ENCODE measurements around the gene CD46.
A peak's percentile ranks its signal among the peaks of the same experiment; 100 is the strongest.
"Not testable (repeated sequence)": the region's sequence is repeated elsewhere in the genome, so short reads cannot be mapped to it uniquely, and the experiment has no call there.

CD46 gene

DNA sequence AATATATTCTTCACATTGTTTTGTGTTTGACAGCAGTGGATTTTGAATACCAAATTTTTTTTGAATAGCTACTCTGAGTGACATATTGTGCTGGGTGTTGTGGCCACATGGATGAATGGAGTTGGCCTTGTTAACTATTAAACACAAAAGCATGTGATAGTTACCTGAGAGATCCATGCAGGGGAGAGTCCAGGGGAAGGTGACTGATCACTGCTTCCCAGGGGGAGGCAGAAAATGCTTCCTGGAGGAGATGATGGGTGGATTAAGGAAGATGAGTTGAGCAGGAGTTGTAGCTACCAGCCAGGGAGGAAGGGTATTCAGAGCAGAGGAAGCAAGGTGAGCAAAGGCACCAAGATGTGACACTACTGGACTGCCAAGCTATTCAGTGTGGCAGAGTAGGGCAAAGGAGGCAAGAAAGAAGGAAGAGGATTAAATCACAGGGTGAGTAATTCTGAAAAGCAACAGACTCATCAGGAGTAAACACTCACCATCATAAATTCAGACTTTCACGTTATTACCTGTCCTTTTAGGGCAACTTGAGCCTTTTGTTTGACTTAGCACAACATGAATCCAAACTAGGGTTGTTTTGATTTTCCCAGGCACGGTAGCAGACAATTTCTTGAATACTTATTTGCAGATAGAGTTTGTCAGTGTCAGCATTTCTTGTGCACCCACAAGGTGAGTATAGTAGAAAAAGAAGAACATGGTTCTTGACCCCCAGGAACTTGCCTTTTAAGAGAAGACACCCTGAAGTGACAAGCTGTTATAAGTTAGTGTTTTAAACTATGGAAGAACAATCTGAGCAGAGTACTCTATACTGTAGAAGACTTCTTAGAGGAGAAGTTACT is 4.2 kb downstream of the CD46 start:
- peak overlapping the region; percentile 98 for H3K27ac ChIP-seq
- TF ChIP-seq, protein P1, sequence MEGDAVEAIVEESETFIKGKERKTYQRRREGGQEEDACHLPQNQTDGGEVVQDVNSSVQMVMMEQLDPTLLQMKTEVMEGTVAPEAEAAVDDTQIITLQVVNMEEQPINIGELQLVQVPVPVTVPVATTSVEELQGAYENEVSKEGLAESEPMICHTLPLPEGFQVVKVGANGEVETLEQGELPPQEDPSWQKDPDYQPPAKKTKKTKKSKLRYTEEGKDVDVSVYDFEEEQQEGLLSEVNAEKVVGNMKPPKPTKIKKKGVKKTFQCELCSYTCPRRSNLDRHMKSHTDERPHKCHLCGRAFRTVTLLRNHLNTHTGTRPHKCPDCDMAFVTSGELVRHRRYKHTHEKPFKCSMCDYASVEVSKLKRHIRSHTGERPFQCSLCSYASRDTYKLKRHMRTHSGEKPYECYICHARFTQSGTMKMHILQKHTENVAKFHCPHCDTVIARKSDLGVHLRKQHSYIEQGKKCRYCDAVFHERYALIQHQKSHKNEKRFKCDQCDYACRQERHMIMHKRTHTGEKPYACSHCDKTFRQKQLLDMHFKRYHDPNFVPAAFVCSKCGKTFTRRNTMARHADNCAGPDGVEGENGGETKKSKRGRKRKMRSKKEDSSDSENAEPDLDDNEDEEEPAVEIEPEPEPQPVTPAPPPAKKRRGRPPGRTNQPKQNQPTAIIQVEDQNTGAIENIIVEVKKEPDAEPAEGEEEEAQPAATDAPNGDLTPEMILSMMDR (conservative IDR thresholded peaks at IDR 0.05): no peak

DNA sequence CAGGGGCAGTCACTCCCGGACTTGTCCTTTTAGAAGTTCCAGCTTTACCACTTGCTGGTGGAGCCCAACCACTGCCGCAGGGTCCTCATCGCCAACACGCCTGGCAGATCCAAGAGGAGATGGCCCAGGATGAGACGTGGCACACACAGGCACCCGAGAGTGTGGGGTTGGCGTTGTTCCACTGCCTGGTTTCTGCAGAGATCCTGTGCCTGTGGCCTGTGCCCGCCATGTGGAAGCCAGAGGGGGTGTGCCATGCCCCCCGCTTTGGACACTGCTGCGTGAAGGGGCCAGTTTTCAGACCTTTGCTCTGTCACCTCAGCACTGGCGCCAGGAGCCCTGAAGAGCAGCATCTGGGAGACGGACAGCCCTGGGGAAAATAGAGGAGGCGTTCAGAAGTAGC is 10.8 kb downstream of the CD46 start:
- no peak overlapping the region for H3K27ac ChIP-seq

GRCh38 chr1:207763091-207763490 is 11.2 kb downstream of the CD46 start:
- no peak overlapping the region for H3K27ac ChIP-seq
- TF ChIP-seq, protein P1 (conservative IDR thresholded peaks at IDR 0.05): no peak

More for the DNA sequence above, 10.8 kb downstream of the CD46 start:
- TF ChIP-seq, protein P1 (conservative IDR thresholded peaks at IDR 0.05): no peak

DNA sequence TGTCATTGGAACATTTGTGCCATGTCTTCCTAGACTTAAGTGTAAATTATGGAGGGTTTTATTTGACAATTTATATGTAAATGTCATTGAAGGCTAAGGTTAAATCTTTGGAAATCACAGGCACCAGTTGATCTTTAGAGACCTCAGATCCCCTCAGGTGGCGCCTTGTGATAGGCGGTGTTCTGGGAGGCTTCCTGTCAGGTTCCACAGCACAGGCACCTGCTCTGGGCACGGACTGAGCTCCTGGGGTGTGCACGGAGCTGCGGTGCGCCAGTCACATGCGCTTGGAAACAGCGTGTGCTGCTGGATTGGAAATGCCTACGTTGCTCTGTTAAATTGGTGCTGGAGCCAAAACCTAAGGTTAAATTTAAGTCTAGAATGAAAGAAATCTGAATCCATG is 12.1 kb downstream of the CD46 start:
- H3K27ac ChIP-seq: no peak overlapping the region
- TF ChIP-seq, protein P1 (conservative IDR thresholded peaks at IDR 0.05): no peak

DNA sequence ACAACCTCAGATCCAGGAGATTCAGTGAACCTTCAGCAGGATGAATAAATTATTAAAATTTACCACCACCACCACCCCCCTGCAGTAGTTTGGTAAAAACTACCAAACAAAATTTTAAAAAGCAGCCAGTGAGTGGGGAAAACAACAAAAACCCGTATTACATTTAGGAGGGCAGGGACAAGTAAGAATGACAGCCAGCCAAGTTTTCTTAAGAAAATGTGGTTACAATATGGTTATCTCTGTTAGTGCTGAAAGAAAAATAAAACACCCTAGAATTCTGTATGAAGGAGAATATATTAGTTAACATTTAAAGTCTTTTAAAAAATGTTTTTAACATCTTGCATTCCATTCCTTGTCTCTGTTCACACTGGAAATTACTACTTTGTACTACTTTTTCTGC is 14.7 kb downstream of the CD46 start:
- H3K27ac ChIP-seq: no peak overlapping the region
- TF ChIP-seq, protein P1 (conservative IDR thresholded peaks at IDR 0.05): no peak

DNA sequence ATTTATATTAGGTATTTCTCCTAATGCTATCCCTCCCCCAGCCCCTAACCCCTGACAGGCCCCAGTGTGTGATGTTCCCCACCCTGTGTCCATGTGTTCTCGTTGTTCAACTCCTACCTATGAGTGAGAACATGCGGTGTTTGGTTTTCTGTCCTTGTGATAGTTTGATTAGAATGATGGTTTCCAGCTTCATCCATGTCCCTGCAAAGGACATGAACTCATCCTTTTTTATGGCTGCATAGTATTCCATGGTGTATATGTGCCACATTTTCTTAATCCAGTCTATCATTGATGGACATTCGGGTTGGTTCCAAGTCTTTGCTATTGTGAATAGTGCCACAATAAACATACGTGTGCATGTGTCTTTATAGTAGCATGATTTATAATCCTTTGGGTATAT is 18.7 kb downstream of the CD46 start:
- not testable (repeated sequence) for H3K27ac ChIP-seq

DNA sequence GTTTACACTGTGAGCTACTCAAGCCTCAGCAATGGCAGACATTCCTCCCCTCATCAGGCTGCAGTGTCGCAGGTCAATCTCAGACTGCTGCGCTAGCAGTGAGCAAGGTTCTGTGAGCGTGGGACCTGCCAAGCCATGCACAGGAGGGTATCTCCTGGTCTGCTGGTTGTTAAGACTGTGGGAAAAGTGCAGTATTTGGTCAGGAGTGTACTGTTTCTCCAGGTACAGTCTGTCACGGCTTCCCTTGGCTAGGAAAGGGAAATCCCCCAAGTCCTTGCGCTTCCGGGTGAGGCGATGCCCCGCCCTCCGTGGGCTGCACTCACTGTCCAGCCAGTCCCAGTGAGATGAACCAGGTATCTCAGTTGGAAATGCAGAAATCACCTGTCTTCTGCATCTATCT is 24.2 kb downstream of the CD46 start:
- not testable (repeated sequence) for H3K27ac ChIP-seq

- not testable (repeated sequence) for H3K27ac ChIP-seq
Observed at GRCh38 chr1:207777412-207777811, 25.6 kb downstream of the CD46 start.

- TF ChIP-seq, protein P1 (conservative IDR thresholded peaks at IDR 0.05): no peak
- H3K27ac ChIP-seq: no peak overlapping the region
Observed at GRCh38 chr1:207779008-207779407, 27.2 kb downstream of the CD46 start.

Data from VCaP (cell line).